Cerebellar nuclear complex (tissue), 1 donor: ENCODE measurements around the gene MRPL33.
A peak's percentile ranks its signal among the peaks of the same experiment; 100 is the strongest.

Experiments used
- DNase-seq, 2 experiments: peaks; one replicate each; lab custom pipeline; 2025; lab: John Stamatoyannopoulos, UW

MRPL33 gene

GRCh38 chr2:27771548-27772335, at the start of gene MRPL33:
TSS of gene MRPL33 (plus strand) at chr2:27771719. CDS start at chr2:27771778, 59 bp downstream.
- DNase-seq = peak in 1 of 2 experiments; percentile 84

- DNase-seq = no peak
Measured at GRCh38 chr2:27721884-27722485, 49.5 kb upstream of the MRPL33 start.

- DNase-seq = no peak
Measured at GRCh38 chr2:27723372-27724144, 48.0 kb upstream of the MRPL33 start.

- no peak for DNase-seq
Measured at GRCh38 chr2:27724191-27724590, 47.3 kb upstream of the MRPL33 start.

- DNase-seq = no peak
Measured at GRCh38 chr2:27724905-27725701, 46.4 kb upstream of the MRPL33 start.

GRCh38 chr2:27727257-27727656, 44.3 kb upstream of the MRPL33 start:
- DNase-seq = no peak

GRCh38 chr2:27728081-27728858, 43.2 kb upstream of the MRPL33 start:
- DNase-seq = no peak

- no peak for DNase-seq
Measured at GRCh38 chr2:27729198-27729597, 42.3 kb upstream of the MRPL33 start.

GRCh38 chr2:27729614-27730013, 41.9 kb upstream of the MRPL33 start:
- DNase-seq = no peak

- DNase-seq = no peak
Measured at GRCh38 chr2:27730261-27730662, 41.3 kb upstream of the MRPL33 start.

GRCh38 chr2:27730980-27731691, 40.4 kb upstream of the MRPL33 start:
- no peak for DNase-seq

GRCh38 chr2:27734305-27734704, 37.2 kb upstream of the MRPL33 start:
- no peak for DNase-seq

- DNase-seq = peak in 1 of 2 experiments; percentile 9
Measured at GRCh38 chr2:27735263-27735904, 36.1 kb upstream of the MRPL33 start.

GRCh38 chr2:27736031-27736889, 35.3 kb upstream of the MRPL33 start:
- no peak for DNase-seq

GRCh38 chr2:27736890-27737204, 34.7 kb upstream of the MRPL33 start:
- DNase-seq = no peak

- DNase-seq = no peak
Measured at GRCh38 chr2:27737676-27738348, 33.7 kb upstream of the MRPL33 start.

GRCh38 chr2:27738349-27739057, 33.0 kb upstream of the MRPL33 start:
- no peak for DNase-seq

- no peak for DNase-seq
Measured at GRCh38 chr2:27739058-27739373, 32.5 kb upstream of the MRPL33 start.
